ENCODE results near the gene CSE1L.
"Not testable (repeated sequence)": the region's sequence is repeated elsewhere in the genome, so short reads cannot be mapped to it uniquely, and the experiment has no call there.

Gene CSE1L

GRCh38 chr20:49123982-49124381 is 77.9 kb downstream of the CSE1L start:
- DNase-seq, result no peak

- DNase-seq, result no peak
Observed at GRCh38 chr20:49132995-49133478, 86.9 kb downstream of the CSE1L start.

DNA sequence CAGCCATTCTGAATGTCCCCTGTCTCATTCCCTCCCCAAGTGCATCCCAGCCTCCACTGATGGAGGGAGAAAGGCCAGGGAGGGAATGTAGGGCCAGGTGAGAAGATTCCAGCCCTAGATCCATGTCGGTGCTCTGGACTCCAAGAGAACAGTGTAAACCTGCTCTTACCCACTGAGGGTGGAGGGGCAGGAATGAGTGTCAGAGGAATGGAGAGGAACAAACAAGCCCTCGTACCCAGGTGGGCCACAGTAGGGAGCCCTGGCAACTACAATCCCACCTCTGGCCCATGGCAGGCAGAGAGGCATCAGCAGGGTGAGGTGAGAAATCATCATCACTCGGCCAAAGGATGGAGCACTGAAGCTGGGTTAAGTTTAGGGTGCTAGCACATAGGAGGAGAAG is 87.5 kb downstream of the CSE1L start:
- no peak for DNase-seq

- not testable (repeated sequence) for DNase-seq
Observed at GRCh38 chr20:49134797-49135196, 88.7 kb downstream of the CSE1L start.

GRCh38 chr20:49136817-49137571 is 90.9 kb downstream of the CSE1L start:
- no peak for DNase-seq

DNA sequence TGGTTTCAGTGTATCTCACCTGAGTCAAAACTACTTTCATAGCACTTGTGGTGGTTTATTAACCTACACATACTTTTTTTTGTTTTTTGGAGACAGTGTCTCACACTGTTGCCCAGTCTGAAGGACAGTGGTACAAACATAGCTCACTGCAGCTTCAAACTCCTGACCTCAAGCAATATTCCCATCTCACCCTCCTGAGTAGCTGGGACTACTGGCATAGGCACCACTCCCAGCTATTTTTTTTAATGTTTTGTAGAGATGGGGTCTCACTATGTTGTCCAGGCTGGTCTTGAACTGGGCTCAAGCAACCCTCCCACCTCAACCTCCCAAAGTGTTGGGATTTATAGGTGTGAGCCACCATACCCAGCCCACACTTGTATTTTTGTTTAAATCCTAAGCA is 92.3 kb downstream of the CSE1L start:
- no peak for DNase-seq

- no peak for DNase-seq
Observed at GRCh38 chr20:49140411-49140810, 94.3 kb downstream of the CSE1L start.

DNA sequence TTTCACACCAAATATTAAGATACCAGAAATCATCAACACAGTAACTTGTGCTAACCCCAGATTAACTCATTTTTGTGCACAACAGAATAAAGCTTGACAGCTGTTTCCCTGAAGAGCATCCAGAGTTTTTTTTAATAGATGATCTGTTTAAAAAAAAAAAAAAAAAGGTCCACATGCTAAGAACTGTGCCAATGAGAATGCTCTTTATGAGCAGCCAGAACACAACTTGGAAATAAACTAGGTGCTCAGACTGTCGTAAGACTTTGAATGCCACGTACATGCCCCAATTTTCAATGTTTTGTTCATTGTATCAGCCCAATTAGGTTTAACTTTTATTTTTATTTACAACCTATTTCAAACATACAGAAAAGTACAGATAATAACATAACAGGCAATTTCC is 94.7 kb downstream of the CSE1L start:
- DNase-seq, result no peak

Data from activated CD4-positive, alpha-beta T cell treated with anti-CD3 and anti-CD28 coated beads, Interleukin-2, amount 50 U/mL, for 4 hours (primary cell).